OCI-LY1 (cell line): ENCODE measurements around the gene KCNJ1.

Experiments
- CTCF ChIP-seq: fragments of 200-600 bp; sonication (generic), shearing (Covaris generic); IDR thresholded peaks from 2 replicates; pipeline ENCODE4 v1.5.1; 2017; ENCODE audit warnings: mild to moderate bottlenecking, antibody characterized with exemption, low read length, moderate library complexity, mixed read lengths
- EZH2 ChIP-seq: fragments of 200-600 bp; sonication (generic), shearing (Covaris generic); IDR thresholded peaks from 2 replicates; pipeline ENCODE4 v1.8.0; 2017; ENCODE audit warnings: borderline replicate concordance, mixed run types, mild to moderate bottlenecking, antibody characterized with exemption, low read length, moderate library complexity, mixed read lengths

- TF ChIP-seq CTCF (no peak), EZH2 (no peak)
These were observed 37.2 kb upstream of the KCNJ1 start for GRCh38 chr11:128904303-128904655.
